Esophagus muscularis mucosa (tissue), 4 donors: Measurements from ENCODE around the gene RNF224. TPM values are rescaled to one million over a fixed set of nuclear protein-coding genes. Genes with fewer than 3 reads are reported as not detected.

Experiments
- DNase-seq: peaks from one replicate; pipeline ENCODE4 v3.0.0-alpha.2; 2017; ENCODE audit errors: extremely low spot score
- H3K27ac ChIP-seq, 4 donors: fragments of 200-600 bp; sonication (generic); replicated peaks in 1 of 4; 1 replicate in 3 of 4; 2 replicates in 1 of 4; pipeline ENCODE4 v1.5.1; 2016 to 2019; ENCODE audit warnings: mild to moderate bottlenecking in 1 of 4
- H3K27me3 ChIP-seq, 4 donors: fragments of 200-600 bp; sonication (generic); one replicate each; pipeline versions ENCODE4 v1.5.1 to v1.6.0; 2016 to 2019
- H3K36me3 ChIP-seq, 4 donors: fragments of 200-600 bp; sonication (generic); one replicate each; pipeline ENCODE4 v1.5.1; 2016 to 2019
- H3K4me1 ChIP-seq, 4 donors: fragments of 200-600 bp; sonication (generic); one replicate each; pipeline ENCODE4 v1.5.1; 2016 to 2019
- H3K4me3 ChIP-seq, 4 donors: fragments of 200-600 bp; sonication (generic); 1 replicate in 2 of 4; 2 replicates in 2 of 4; pipeline ENCODE4 v1.5.1; 2016 to 2019; ENCODE audit warnings: mild to moderate bottlenecking in 4 of 4, moderate library complexity in 1 of 4
- H3K9me3 ChIP-seq, 4 donors: fragments of 200-600 bp; sonication (generic); 1 replicate in 3 of 4; 2 replicates in 1 of 4; pipeline ENCODE4 v1.5.1; 2016 to 2019
- EP300 ChIP-seq: sonication (generic); formaldehyde crosslinking; IDR thresholded peaks from one replicate; pipeline ENCODE4 v1.6.1; 2017; ENCODE audit warnings: antibody characterized with exemption
- POLR2A ChIP-seq: fragments of 450-650 bp; IDR thresholded peaks from one replicate; pipeline ENCODE4 v1.6.1; 2017; ENCODE audit warnings: antibody characterized with exemption, moderate library complexity, mild to moderate bottlenecking, low read depth
- POLR2AphosphoS5 ChIP-seq, 2 donors: sonication (generic); formaldehyde crosslinking; IDR thresholded peaks; one replicate each; pipeline ENCODE4 v1.6.1; 2017; ENCODE audit warnings: antibody characterized with exemption in 2 of 2
- WGBS: methylation state at CpG from one replicate; pipeline ENCODE4 v1.1.5; 2018; 5-methylcytosine and 5-hydroxymethylcytosine counted together
- intact Hi-C: fragments of 100-400 bp; cut with DNase I; formaldehyde crosslinking; loops from one replicate; pipeline ENCODE4 v1.15.1; 2023
- total RNA-seq, 4 donors: library from RNA; depleted of rRNA; stranded (reverse); fragments of >200 nt; gene quantifications; one replicate each; pipeline versions ENCODE4 v1.1.0 to v1.2.1, GENCODE V29; 2016
- TF ChIP-seq, protein P1 (sequence below), 3 experiments: fragments of 200-600 bp in 2 of 3; fragments of 450-650 bp in 1 of 3; sonication (generic) in 2 of 3; IDR thresholded peaks; one replicate each; pipeline ENCODE4 v1.5.1; 2017 to 2019; ENCODE audit warnings: antibody characterized with exemption in 3 of 3, mild to moderate bottlenecking in 2 of 3, moderate library complexity in 1 of 3

Gene RNF224
- total RNA-seq, 4 donors from 2014 or later = not detected

DNA sequence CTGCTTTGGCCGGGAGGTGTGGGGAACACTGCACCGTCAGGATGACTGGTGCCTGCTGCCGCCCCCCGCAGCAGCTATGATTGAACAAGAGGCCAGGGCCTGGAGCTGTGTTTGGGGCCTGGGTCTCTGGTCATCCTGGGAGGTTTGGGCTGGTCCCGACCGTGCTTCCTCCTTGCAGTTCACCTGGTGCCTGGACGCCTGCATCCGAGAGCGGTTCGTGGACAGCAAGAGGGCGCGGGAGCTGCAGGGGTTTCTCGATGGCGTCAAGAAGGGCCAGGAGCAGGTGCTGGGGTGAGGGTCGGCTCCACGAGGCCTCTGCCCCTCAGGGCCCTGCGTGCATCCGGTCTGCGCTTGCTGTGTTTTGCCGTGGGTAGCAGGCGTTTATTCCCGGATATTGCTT is 36.8 kb downstream of the RNF224 start:
- Histone ChIP-seq H3K27me3 (no peaks in the 10 kb centered on the region), H3K36me3 (peaks cover 29 to 73% (median 57%) of the 10 kb centered on the region in 4 donors), H3K4me3 (no peak overlapping the region), H3K9me3 (no peaks in the 10 kb centered on the region), H3K27ac (no peak overlapping the region), H3K4me1 (peaks cover 18 to 22% (median 20%) of the 10 kb centered on the region in 4 donors)
- DNase-seq = no peak
- TF ChIP-seq POLR2A = no peak
- no peak for TF ChIP-seq EP300
- TF ChIP-seq POLR2AphosphoS5 (IDR thresholded peaks at IDR 0.05) = no peak
- TF ChIP-seq, protein P1, sequence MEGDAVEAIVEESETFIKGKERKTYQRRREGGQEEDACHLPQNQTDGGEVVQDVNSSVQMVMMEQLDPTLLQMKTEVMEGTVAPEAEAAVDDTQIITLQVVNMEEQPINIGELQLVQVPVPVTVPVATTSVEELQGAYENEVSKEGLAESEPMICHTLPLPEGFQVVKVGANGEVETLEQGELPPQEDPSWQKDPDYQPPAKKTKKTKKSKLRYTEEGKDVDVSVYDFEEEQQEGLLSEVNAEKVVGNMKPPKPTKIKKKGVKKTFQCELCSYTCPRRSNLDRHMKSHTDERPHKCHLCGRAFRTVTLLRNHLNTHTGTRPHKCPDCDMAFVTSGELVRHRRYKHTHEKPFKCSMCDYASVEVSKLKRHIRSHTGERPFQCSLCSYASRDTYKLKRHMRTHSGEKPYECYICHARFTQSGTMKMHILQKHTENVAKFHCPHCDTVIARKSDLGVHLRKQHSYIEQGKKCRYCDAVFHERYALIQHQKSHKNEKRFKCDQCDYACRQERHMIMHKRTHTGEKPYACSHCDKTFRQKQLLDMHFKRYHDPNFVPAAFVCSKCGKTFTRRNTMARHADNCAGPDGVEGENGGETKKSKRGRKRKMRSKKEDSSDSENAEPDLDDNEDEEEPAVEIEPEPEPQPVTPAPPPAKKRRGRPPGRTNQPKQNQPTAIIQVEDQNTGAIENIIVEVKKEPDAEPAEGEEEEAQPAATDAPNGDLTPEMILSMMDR (IDR thresholded peaks at IDR 0.05) = no peak
- 89% methylated on average over 11 of the region's 22 CpGs for WGBS
- intact Hi-C loops = no loop called here

DNA sequence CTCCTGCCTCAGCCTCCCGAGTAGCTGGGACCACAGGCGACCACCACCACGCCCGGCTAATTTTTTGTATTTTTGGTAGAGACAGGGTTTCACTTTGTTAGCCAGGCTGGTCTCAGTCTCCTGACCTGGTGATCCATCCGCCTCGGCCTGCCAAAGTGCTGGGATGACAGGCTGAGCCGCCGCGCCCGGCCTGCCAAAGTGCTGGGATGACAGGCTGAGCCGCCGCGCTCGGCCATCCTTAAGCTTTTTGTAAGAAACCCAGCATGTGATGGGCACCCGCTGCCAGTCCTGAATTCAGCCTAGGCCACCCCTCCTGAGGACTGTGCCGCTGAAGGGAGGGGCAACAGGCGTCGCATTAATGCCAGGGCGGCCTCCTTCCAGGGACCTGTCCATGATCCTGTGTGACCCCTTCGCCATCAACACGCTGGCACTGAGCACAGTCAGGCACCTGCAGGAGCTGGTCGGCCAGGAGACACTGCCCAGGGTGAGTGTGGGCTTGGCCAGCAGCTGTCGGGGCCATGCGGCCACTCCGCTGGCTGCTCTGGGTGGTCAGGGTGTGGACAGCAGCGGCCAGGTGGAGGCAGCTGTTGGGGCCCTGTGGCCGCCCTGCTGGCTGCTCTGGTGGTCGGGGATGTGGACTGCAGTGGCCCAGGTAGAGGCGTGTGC is 38.3 kb downstream of the RNF224 start:
- H3K4me3 ChIP-seq = no peak overlapping the region

DNA sequence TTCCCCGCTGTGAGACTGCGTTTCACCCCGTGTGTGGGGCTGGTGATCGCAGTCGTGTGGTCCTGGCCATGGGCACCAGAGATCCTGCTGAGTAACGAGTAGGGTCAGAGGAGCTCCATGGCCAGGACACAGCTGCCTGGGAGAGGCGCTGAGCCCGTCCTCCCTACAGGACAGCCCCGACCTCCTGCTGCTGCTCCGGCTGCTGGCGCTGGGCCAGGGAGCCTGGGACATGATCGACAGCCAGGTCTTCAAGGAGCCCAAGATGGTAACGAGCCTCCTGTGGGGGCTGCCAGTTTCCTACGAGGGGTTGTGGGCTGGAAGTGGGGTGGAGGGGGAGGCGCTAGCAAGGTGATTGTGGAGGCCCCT is 38.8 kb downstream of the RNF224 start:
- Histone ChIP-seq H3K4me3 (no peak overlapping the region), H3K27me3 (peaks cover 0 to 3% (median 0%) of the 10 kb centered on the region in 4 donors), H3K4me1 (peaks cover 27 to 35% (median 30%) of the 10 kb centered on the region in 4 donors), H3K36me3 (peaks cover 29 to 81% (median 57%) of the 10 kb centered on the region in 4 donors), H3K27ac (no peak overlapping the region), H3K9me3 (no peaks in the 10 kb centered on the region)
- intact Hi-C loops = no loop called here
- WGBS = 70% methylated on average over 4 of the region's 15 CpGs
- TF ChIP-seq EP300 (no peak), POLR2A (no peak), POLR2AphosphoS5 (IDR thresholded peaks at IDR 0.05) (no peak)
- TF ChIP-seq, protein P1 (IDR thresholded peaks at IDR 0.05) = no peak
- no peak for DNase-seq

More for the DNA sequence above, 38.3 kb downstream of the RNF224 start:
- Histone ChIP-seq H3K27me3 (no peaks in the 10 kb centered on the region), H3K4me1 (peaks cover 27 to 32% (median 30%) of the 10 kb centered on the region in 4 donors), H3K36me3 (peaks cover 29 to 80% (median 54%) of the 10 kb centered on the region in 4 donors), H3K27ac (no peak overlapping the region), H3K9me3 (no peaks in the 10 kb centered on the region)
- no peak for DNase-seq
- TF ChIP-seq EP300 (no peak), POLR2AphosphoS5 (IDR thresholded peaks at IDR 0.05) (no peak), POLR2A (no peak)
- TF ChIP-seq, protein P1 (IDR thresholded peaks at IDR 0.05) = no peak
- WGBS = 100% methylated on average over 4 of the region's 29 CpGs
- intact Hi-C loops = no loop called here

DNA sequence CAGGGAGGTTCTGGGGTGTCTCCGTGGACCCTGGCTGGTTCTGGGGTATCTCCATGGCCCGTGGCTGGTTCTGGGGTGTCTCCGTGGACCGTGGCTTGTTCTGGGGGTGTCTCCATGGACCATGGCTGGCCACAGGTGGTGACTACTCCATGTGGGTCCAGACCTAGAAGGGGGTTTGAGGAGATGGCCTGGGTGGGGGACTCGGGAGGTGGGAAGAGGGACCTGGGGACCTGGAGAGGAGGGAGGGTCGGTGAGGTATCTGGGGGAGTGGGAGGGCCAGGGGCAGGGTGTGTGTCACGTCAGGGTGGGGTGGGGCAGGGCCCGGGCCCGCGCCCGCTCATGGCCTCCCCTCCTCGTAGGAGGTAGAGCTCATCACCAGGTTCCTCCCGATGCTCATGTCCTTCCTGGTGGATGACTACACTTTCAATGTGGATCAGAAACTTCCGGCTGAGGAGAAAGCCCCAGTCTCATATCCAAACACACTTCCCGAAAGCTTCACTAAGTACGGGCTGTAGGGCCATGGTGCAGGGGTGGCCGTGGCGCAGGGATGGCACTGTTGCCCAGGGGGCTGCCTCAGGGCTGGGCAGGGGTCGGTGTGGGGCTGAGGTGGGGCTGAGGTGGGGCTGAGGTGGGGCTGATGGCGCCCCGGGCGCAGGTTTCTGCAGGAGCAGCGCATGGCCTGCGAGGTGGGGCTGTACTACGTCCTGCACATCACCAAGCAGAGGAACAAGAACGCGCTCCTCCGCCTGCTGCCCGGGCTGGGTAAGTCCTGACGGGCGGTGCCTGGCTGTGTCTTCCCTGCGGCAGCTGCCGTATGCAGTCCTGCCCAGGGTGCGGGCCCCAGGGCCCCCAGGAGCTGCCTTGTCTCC is 39.5 kb downstream of the RNF224 start:
- peaks cover 29 to 88% (median 63%) of the 10 kb centered on the region in 4 donors for H3K36me3 ChIP-seq
- no peak overlapping the region for H3K4me3 ChIP-seq
- WGBS = 89% methylated on average over 26 of the region's 34 CpGs
- H3K27ac ChIP-seq = no peak overlapping the region
- H3K9me3 ChIP-seq = no peaks in the 10 kb centered on the region
- intact Hi-C loops = no loop called here
- no peak for DNase-seq
- H3K4me1 ChIP-seq = peaks cover 26 to 42% (median 28%) of the 10 kb centered on the region in 4 donors
- peaks cover 0 to 6% (median 0%) of the 10 kb centered on the region in 4 donors for H3K27me3 ChIP-seq
- TF ChIP-seq EP300 (no peak), POLR2AphosphoS5 (IDR thresholded peaks at IDR 0.05) (no peak), POLR2A (no peak)
- TF ChIP-seq, protein P1 (IDR thresholded peaks at IDR 0.05) = no peak
